HepG2 (cell line): ENCODE measurements around the gene IGHMBP2.

ENCODE experiments used
- ATAD3A ChIP-seq: sonication (generic); formaldehyde crosslinking; IDR thresholded peaks from 2 replicates; pipeline ENCODE4 v1.4.0; 2020; ENCODE audit warnings: missing genetic modification reagents
- CTCF ChIP-seq: sonication (generic); formaldehyde crosslinking; IDR thresholded peaks from 2 replicates; pipeline ENCODE4 v1.5.0; 2020; ENCODE audit warnings: mild to moderate bottlenecking, missing genetic modification reagents, moderate library complexity
- DBP ChIP-seq: sonication (generic); formaldehyde crosslinking; IDR thresholded peaks from 2 replicates; pipeline ENCODE4 v1.4.0; 2020; ENCODE audit warnings: missing genetic modification reagents; ENCODE audit errors: not compliant biosample characterization
- ERF ChIP-seq: IDR thresholded peaks from 2 replicates; pipeline ENCODE4 v1.6.1; 2018; ENCODE audit warnings: missing biosample characterization, missing genetic modification reagents
- FOXK1 ChIP-seq: sonication (generic); formaldehyde crosslinking; IDR thresholded peaks from 2 replicates; pipeline ENCODE4 v1.4.0; 2020; ENCODE audit warnings: low read depth, missing genetic modification reagents, borderline replicate concordance
- MAX ChIP-seq: IDR thresholded peaks from 2 replicates; pipeline ENCODE4 v1.6.1; 2012; ENCODE audit warnings: inconsistent platforms
- NR2F6 ChIP-seq, 2 experiments: IDR thresholded peaks; 2 replicates each; pipeline ENCODE4 v1.6.1; 2016; ENCODE audit warnings: antibody characterized with exemption in 1 of 2, mild to moderate bottlenecking in 1 of 2
- PCBP1 ChIP-seq: fragments of 200-400 bp; formaldehyde crosslinking; IDR thresholded peaks from 2 replicates; pipeline ENCODE4 v1.6.1; 2017; ENCODE audit warnings: mild to moderate bottlenecking, low read depth, low read length, borderline replicate concordance
- ZNF253 ChIP-seq: sonication (generic); formaldehyde crosslinking; IDR thresholded peaks from 2 replicates; pipeline ENCODE4 v1.8.0; 2022; ENCODE audit warnings: mild to moderate bottlenecking, missing genetic modification reagents, borderline replicate concordance
- ZNF256 ChIP-seq: sonication (generic); formaldehyde crosslinking; conservative IDR thresholded peaks from 2 replicates; pipeline ENCODE4 v1.4.0; 2020; ENCODE audit warnings: missing genetic modification reagents
- ZNF503 ChIP-seq: sonication (generic); formaldehyde crosslinking; IDR thresholded peaks from 2 replicates; pipeline ENCODE4 v1.4.0; 2020; ENCODE audit warnings: missing genetic modification reagents
- ZNF775 ChIP-seq: sonication (generic); formaldehyde crosslinking; IDR thresholded peaks from 2 replicates; pipeline ENCODE4 v1.4.0; 2020; ENCODE audit warnings: missing genetic modification reagents, mild to moderate bottlenecking, moderate library complexity, borderline replicate concordance
- ZNF780A ChIP-seq: sonication (generic); formaldehyde crosslinking; IDR thresholded peaks from 2 replicates; pipeline ENCODE4 v1.8.0; 2022; ENCODE audit warnings: mild to moderate bottlenecking, missing genetic modification reagents, moderate library complexity

GRCh38 chr11:68982134-68982533 lies 78.4 kb downstream of the IGHMBP2 start:
- TF ChIP-seq MAX: no peak
- no peak for TF ChIP-seq FOXK1
- no peak for TF ChIP-seq ZNF780A (CRISPR knock-in tag)
- no peak for TF ChIP-seq NR2F6 (IDR thresholded peaks at IDR 0.05)
- TF ChIP-seq NR2F6 (CRISPR knock-in tag; IDR thresholded peaks at IDR 0.05): no peak
- TF ChIP-seq ZNF775: no peak
- TF ChIP-seq CTCF (CRISPR knock-in tag): no peak
- no peak for TF ChIP-seq ERF (CRISPR knock-in tag)
- no peak for TF ChIP-seq ATAD3A
- no peak for TF ChIP-seq ZNF256
- no peak for TF ChIP-seq ZNF253
- TF ChIP-seq DBP (CRISPR knock-in tag): no peak
- no peak for TF ChIP-seq ZNF503
- TF ChIP-seq PCBP1: no peak
